ENCODE results near the gene VPS51. TPM values are rescaled to one million over a fixed set of nuclear protein-coding genes. Genes with fewer than 3 reads are reported as not detected.

VPS51 gene
- total and polyA plus RNA-seq, 2 of the 13 experiments (the other 11 are each of a cell fraction or from before 2014, with no cell fraction given), result 76.3 to 90.6 TPM

DNA sequence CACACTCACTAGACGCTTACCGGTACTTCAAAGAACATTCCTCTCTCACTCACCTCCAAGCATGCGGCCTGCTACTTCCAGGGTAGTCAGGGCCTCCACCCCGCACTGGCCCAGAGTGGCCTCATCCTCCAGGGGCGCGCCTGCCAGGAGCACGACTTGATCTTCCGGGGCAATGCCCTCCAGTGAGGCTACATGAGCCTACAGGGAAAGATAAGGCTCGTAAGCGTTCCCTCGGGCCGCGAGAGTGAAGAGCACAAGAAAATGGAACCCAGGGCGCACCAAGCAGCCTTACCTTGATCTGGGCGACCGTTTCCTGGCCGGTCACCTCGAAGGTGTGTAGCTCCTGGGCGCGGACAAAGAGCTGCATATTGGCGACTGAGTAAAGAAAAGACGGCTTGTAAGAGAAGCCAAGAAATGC lies 25.4 kb downstream of the VPS51 start (continued):
- TF ChIP-seq, protein P1, sequence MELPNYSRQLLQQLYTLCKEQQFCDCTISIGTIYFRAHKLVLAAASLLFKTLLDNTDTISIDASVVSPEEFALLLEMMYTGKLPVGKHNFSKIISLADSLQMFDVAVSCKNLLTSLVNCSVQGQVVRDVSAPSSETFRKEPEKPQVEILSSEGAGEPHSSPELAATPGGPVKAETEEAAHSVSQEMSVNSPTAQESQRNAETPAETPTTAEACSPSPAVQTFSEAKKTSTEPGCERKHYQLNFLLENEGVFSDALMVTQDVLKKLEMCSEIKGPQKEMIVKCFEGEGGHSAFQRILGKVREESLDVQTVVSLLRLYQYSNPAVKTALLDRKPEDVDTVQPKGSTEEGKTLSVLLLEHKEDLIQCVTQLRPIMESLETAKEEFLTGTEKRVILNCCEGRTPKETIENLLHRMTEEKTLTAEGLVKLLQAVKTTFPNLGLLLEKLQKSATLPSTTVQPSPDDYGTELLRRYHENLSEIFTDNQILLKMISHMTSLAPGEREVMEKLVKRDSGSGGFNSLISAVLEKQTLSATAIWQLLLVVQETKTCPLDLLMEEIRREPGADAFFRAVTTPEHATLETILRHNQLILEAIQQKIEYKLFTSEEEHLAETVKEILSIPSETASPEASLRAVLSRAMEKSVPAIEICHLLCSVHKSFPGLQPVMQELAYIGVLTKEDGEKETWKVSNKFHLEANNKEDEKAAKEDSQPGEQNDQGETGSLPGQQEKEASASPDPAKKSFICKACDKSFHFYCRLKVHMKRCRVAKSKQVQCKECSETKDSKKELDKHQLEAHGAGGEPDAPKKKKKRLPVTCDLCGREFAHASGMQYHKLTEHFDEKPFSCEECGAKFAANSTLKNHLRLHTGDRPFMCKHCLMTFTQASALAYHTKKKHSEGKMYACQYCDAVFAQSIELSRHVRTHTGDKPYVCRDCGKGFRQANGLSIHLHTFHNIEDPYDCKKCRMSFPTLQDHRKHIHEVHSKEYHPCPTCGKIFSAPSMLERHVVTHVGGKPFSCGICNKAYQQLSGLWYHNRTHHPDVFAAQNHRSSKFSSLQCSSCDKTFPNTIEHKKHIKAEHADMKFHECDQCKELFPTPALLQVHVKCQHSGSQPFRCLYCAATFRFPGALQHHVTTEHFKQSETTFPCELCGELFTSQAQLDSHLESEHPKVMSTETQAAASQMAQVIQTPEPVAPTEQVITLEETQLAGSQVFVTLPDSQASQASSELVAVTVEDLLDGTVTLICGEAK (IDR thresholded peaks at IDR 0.05), result no peak
- TF ChIP-seq, protein P1 (CRISPR knock-in tag; IDR thresholded peaks at IDR 0.05), result no peak
- peak; percentile 56; the same call in 1 of the 2 replicates for TF ChIP-seq ARNTL (CRISPR knock-in tag; IDR thresholded peaks at IDR 0.05)
- no peak for TF ChIP-seq FOXJ3 (CRISPR knock-in tag; IDR thresholded peaks at IDR 0.05; ENCODE audit: borderline replicate concordance)
- no peak for TF ChIP-seq MAFG (CRISPR knock-in tag; IDR thresholded peaks at IDR 0.05)
- no peak for TF ChIP-seq NR2F2 (IDR thresholded peaks at IDR 0.05; ENCODE audit: borderline replicate concordance, low read depth)
- TF ChIP-seq ZNF34 (CRISPR knock-in tag; IDR thresholded peaks at IDR 0.05; ENCODE audit: borderline replicate concordance), result 0 out of 2 replicates have a peak, but pooled peaks have one; percentile 19
- TF ChIP-seq ZNF224 (CRISPR knock-in tag; IDR thresholded peaks at IDR 0.05), result no peak
- TF ChIP-seq BRCA1 (CRISPR knock-in tag; IDR thresholded peaks at IDR 0.05), result no peak
- no peak for TF ChIP-seq ZSCAN20 (CRISPR knock-in tag; IDR thresholded peaks at IDR 0.05; ENCODE audit: borderline replicate concordance)
- TF ChIP-seq, protein P2, sequence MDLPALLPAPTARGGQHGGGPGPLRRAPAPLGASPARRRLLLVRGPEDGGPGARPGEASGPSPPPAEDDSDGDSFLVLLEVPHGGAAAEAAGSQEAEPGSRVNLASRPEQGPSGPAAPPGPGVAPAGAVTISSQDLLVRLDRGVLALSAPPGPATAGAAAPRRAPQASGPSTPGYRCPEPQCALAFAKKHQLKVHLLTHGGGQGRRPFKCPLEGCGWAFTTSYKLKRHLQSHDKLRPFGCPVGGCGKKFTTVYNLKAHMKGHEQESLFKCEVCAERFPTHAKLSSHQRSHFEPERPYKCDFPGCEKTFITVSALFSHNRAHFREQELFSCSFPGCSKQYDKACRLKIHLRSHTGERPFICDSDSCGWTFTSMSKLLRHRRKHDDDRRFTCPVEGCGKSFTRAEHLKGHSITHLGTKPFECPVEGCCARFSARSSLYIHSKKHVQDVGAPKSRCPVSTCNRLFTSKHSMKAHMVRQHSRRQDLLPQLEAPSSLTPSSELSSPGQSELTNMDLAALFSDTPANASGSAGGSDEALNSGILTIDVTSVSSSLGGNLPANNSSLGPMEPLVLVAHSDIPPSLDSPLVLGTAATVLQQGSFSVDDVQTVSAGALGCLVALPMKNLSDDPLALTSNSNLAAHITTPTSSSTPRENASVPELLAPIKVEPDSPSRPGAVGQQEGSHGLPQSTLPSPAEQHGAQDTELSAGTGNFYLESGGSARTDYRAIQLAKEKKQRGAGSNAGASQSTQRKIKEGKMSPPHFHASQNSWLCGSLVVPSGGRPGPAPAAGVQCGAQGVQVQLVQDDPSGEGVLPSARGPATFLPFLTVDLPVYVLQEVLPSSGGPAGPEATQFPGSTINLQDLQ (CRISPR knock-in tag; IDR thresholded peaks at IDR 0.05), result 0 out of 2 replicates have a peak, but pooled peaks have one; percentile 4
- TF ChIP-seq, protein P3, sequence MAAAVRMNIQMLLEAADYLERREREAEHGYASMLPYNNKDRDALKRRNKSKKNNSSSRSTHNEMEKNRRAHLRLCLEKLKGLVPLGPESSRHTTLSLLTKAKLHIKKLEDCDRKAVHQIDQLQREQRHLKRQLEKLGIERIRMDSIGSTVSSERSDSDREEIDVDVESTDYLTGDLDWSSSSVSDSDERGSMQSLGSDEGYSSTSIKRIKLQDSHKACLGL (CRISPR knock-in tag; IDR thresholded peaks at IDR 0.05), result no peak
- TF ChIP-seq ZNF383 (CRISPR knock-in tag; IDR thresholded peaks at IDR 0.05; ENCODE audit: borderline replicate concordance), result no peak
- no peak for TF ChIP-seq NFRKB (IDR thresholded peaks at IDR 0.05)
- TF ChIP-seq ZFP1 (CRISPR knock-in tag; IDR thresholded peaks at IDR 0.05), result no peak
- 0 out of 2 replicates have a peak, but pooled peaks have one; percentile 14 for TF ChIP-seq ZNF678 (CRISPR knock-in tag; IDR thresholded peaks at IDR 0.05)
- peak; percentile 17; the same call in 1 of the 2 replicates for TF ChIP-seq BORCS8-MEF2B (CRISPR knock-in tag; IDR thresholded peaks at IDR 0.05)
- TF ChIP-seq DNMT1 (CRISPR knock-in tag; IDR thresholded peaks at IDR 0.05), result 0 out of 2 replicates have a peak, but pooled peaks have one; percentile 12
- no peak for TF ChIP-seq GABPB1 (CRISPR knock-in tag; IDR thresholded peaks at IDR 0.05)
- 0 out of 2 replicates have a peak, but pooled peaks have one; percentile 0 for TF ChIP-seq ZNF543 (CRISPR knock-in tag; IDR thresholded peaks at IDR 0.05)
